ENCODE measurements around the gene MAP3K14. TPM values are rescaled to one million over a fixed set of nuclear protein-coding genes. Genes with fewer than 3 reads are reported as not detected.
"Not testable (repeated sequence)": the region's sequence is repeated elsewhere in the genome, so short reads cannot be mapped to it uniquely, and the experiment has no call there.

MAP3K14 gene
- total RNA-seq (2014; rRNA removed; shearing (Covaris generic)): 1.3 TPM in 2 replicates
- 5.0 and 6.8 TPM in 2 replicates for polyA plus RNA-seq (2015; cell fraction: cytosol; rRNA removed)
- polyA plus RNA-seq (2015; cell fraction: nucleus; rRNA removed): 10.1 and 12.8 TPM in 2 replicates

DNA sequence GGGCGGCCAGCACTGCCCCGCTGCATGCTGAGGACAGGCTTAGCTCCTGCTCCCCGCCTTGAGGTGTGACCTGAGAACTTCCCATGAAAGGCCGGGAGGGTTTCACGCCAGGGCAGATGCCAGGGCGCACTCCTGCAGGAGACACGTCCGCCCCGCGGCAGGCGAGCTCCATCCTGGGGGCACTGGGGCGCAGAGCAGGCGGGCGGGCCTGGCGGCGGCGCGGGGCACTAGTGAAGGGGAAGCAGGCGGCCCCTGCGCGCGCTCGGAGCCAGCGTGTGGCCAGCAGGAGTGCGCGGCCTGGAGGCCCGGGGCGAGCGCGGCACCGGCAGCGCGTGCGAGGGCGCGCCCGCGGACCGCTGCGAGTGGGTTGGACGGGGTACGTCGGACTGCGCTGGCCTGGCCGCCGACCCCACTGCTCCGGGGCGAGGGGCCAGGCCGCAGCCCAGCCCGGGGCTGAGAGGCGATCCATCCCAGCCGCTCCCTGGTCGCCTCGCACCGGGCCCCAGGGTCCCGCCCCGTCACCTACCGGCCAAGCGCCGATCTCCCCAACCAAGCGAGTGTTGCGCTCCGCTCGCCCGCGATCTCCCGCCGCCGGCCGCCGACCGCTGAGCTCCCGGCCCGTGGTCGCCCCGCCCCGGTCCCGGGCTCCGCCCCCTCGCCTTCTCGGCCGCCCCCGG is at the start of gene MAP3K14:
Gene MAP3K14 (minus strand): TSS at position 587 of the 677 bp plus-strand sequence. CDS start 26,275 bp downstream, outside the sequence.
- in situ Hi-C loops (cut with HindIII; ENCODE audit: low pct_unique_long_range_greater_than_20kb, low sequenced_read_pairs): no loop called here
- peak; percentile 64 for DNase-seq (ENCODE audit: low read depth, low spot score)

GRCh38 chr17:45366049-45366448 is 49.2 kb upstream of the MAP3K14 start:
- in situ Hi-C loops (cut with HindIII; ENCODE audit: low pct_unique_long_range_greater_than_20kb, low sequenced_read_pairs): no loop called here

DNA sequence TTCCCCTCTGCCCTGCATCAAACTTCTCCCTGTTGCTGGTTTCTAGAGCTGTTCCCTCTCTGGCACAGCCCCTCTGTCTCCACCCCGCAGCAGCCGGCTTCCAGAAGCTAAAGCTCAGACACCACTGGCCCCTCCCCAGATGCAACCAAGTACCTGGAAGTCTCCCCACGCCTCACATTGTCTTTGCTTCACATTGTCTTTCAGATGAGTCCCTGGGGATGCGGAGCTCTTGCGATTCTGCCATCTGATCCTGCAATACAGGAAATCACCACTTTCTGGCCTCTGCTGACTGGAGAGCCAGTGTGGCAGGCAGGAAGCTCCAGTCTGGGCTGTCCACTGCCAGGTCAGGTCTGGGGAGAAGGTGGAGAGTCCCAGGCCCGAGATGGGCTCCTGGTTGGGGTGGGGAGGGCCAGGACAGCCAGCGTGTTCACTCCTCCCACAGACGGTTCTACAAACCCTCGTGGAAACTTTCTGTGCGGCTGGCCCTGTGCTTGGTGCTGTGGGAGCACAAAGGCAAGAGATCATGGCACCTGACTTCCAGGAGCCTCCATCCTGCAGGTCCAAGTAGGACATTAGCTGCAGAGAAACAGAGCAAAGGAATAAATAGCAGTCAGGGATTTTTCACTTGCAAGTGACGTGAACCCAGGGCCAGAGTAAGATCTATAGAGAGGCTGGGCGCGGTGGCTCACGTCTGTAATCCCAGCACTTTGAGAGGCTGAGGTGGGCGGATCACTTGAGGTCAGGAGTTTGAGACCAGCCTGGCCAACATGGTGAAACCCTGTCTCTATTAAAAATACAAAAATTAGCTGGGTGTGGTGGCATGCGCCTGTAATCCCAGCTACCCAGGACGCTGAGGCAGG is 47.9 kb upstream of the MAP3K14 start:
- in situ Hi-C loops (cut with HindIII; ENCODE audit: low pct_unique_long_range_greater_than_20kb, low sequenced_read_pairs): no loop called here
- DNase-seq (ENCODE audit: low read depth, low spot score): peak; percentile 34

More at GRCh38 chr17:45366049-45366448, 49.2 kb upstream of the MAP3K14 start:
- no peak for DNase-seq (ENCODE audit: low read depth, low spot score)

DNA sequence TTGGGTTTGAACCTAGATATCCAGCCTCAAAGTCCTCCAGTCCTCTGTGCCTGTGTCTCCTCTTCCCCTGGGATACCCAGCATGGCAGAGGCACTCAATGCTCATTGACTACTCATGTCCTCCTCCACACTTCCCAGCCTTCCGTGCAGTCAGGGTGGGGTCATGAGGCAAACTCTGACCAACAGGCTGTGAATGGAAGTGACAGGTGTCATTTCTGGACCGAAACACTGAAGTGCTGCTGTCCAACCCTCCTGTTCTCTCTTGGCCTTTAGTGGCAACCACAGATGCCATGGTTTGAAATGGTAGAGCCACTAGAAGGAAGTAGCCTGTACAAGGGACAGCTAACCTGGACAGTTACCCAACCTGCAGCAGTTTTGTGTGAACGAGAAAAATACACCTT is 46.7 kb upstream of the MAP3K14 start:
- DNase-seq (ENCODE audit: low read depth, low spot score): no peak
- in situ Hi-C loops (cut with HindIII; ENCODE audit: low pct_unique_long_range_greater_than_20kb, low sequenced_read_pairs): no loop called here

DNA sequence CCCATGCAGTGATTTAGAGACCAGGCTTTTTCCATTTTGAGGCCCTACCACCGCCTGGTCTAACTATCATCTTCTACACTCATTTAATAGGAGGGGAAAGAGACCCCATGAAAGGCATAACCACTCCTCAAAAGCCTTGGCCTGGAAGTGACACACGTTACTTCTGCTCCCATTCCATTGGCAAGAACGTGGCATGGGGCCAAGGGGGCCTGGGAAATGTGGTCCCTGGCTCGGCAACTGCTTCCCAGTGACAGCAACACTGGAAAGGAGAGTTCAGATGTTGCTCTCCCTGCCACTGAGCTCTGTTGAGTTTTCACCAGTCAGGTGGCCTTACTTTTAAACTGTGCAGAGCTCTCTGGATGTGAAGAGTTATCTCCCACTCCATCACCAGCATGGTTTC is 45.2 kb upstream of the MAP3K14 start:
- no peak for DNase-seq (ENCODE audit: low read depth, low spot score)
- in situ Hi-C loops (cut with HindIII; ENCODE audit: low pct_unique_long_range_greater_than_20kb, low sequenced_read_pairs): no loop called here

DNA sequence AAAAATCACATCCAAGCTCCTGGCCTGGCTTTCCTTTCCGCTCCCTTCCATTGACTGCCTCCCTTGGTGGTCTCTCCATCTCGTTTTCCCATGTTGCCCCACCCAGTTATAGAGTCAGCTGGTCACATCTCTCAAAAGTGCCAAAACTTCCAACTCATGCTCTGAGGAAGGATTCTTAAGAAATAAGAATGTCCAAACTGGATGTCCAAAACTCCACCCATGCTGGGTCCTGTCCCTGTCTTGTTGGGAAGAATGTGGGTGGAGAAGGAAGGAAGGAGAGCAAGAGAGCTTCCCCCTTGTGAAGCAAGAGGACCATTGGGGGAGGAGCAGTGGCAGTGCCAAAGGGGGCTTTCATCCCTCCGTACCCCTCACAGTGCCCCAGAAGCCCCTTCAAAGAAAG is 44.6 kb upstream of the MAP3K14 start:
- no peak for DNase-seq (ENCODE audit: low read depth, low spot score)
- in situ Hi-C loops (cut with HindIII; ENCODE audit: low pct_unique_long_range_greater_than_20kb, low sequenced_read_pairs): no loop called here

DNA sequence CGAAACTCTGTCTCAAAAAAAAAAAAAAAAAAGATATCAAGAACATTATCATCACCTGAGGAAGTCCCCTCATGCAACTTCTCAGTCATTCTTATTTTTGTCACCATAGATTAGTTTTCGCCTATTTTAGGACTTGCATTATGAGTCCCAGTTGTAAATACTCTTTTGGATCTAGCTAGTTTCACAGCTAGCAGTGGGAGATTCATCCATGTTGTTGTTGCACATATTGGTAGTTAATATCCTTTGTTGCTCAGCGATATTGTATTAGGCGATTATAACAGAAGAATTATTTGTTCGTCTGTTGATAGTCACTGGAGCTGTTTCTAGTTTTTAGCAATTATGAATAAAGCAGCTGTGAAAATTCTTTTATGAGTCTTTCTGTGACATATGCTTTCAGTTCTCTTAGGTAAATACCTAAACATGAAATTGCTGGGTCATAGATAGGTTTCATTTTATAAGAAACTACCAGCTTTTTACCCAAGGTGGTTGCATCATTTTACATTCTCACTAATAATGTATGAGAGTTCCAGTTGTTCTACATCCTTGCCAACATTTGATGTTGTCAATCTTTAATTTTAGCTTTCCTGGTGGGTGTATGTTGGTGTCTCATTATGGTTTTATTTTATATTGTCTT is 40.7 kb upstream of the MAP3K14 start:
- in situ Hi-C loops (cut with HindIII; ENCODE audit: low pct_unique_long_range_greater_than_20kb, low sequenced_read_pairs): no loop called here
- DNase-seq (ENCODE audit: low read depth, low spot score): no peak

DNA sequence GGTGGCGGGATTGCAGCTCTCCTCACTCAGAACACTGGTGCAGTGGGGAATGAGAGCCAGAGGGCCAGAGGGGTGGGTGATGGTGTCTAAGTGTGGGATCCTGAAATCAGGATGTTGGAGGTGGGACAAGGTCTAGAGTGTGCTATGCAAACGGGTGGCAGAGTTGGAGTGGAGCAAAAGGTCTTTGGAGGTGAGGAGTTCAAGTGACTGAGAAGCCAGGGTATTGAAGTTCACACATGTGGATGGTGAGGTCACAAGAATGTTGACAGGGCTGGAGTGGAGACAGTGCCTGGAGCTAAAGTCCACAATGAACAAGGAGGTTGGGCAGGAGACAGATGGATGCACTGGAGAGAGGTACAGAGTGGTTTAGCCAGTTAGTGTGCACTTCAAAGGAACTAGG is 38.3 kb upstream of the MAP3K14 start:
- peak; percentile 44 for DNase-seq (ENCODE audit: low read depth, low spot score)
- in situ Hi-C loops (cut with HindIII; ENCODE audit: low pct_unique_long_range_greater_than_20kb, low sequenced_read_pairs): no loop called here

GRCh38 chr17:45353043-45353442 is 36.2 kb upstream of the MAP3K14 start:
- in situ Hi-C loops (cut with HindIII; ENCODE audit: low pct_unique_long_range_greater_than_20kb, low sequenced_read_pairs): no loop called here

GRCh38 chr17:45351831-45352230 is 35.0 kb upstream of the MAP3K14 start:
- in situ Hi-C loops (cut with HindIII; ENCODE audit: low pct_unique_long_range_greater_than_20kb, low sequenced_read_pairs): no loop called here
- no peak for DNase-seq (ENCODE audit: low read depth, low spot score)

More at GRCh38 chr17:45353043-45353442, 36.2 kb upstream of the MAP3K14 start:
- DNase-seq (ENCODE audit: low read depth, low spot score): no peak

- in situ Hi-C loops (cut with HindIII; ENCODE audit: low pct_unique_long_range_greater_than_20kb, low sequenced_read_pairs): no loop called here
- DNase-seq (ENCODE audit: low read depth, low spot score): no peak
Measured at GRCh38 chr17:45347444-45347843, 30.6 kb upstream of the MAP3K14 start.

DNA sequence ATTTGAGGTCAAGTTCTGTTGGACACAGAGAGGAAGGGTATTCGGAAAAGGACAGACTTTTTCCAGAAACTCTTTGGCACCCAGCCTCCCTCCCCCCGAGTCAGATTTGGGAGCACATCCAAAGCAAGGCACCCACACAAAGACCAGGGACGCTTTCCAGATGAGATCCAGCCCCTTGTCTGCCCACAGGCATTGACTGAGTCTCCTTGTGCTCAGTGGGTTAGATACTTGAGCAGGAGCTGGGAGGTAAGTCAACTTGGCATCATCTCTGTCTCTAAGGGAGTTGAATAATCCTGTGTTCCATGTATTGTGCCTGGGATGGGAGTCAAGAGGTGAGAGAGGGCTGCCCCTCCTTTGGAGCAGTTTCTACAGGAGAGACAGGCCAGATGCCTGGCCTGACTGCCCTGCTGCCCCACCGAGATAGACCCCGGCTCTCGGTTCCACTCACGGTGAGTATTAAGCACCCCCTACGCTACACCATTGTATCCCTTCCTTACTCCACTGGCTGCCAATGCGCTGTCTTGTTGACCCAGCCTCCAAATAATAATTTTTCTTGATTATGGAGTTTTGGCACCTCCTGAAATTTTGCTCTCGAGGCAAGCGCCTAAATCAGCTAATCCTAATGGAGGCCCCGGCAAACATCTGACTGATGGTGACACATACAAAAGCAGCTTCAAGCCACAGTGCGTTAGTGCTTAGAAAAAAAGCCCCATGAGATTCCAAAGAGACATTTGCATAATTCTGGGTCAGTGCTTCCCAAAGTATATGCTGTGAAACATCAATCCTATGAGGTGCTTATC is 29.6 kb upstream of the MAP3K14 start:
- in situ Hi-C loops (cut with HindIII; ENCODE audit: low pct_unique_long_range_greater_than_20kb, low sequenced_read_pairs): no loop called here
- no peak for DNase-seq (ENCODE audit: low read depth, low spot score)

GRCh38 chr17:45345554-45346215 is 28.9 kb upstream of the MAP3K14 start:
- DNase-seq (ENCODE audit: low read depth, low spot score): no peak
- in situ Hi-C loops (cut with HindIII; ENCODE audit: low pct_unique_long_range_greater_than_20kb, low sequenced_read_pairs): no loop called here

DNA sequence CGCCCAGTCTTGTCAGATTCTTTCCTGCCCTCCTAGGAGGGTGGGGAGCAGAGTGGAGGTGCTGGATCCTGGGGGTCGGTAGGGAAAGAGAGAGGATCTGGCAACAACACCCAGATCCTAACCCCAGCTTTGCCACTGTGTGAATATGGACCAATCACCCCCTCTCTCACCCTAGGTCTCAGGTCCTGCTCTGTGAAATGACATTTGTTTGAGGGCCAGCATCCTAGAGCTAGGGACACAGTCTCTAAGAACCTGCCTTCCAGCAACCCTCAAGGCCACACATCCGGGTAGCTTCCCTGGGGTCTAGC is 28.4 kb upstream of the MAP3K14 start:
- in situ Hi-C loops (cut with HindIII; ENCODE audit: low pct_unique_long_range_greater_than_20kb, low sequenced_read_pairs): no loop called here
- no peak for DNase-seq (ENCODE audit: low read depth, low spot score)

- in situ Hi-C loops (cut with HindIII; ENCODE audit: low pct_unique_long_range_greater_than_20kb, low sequenced_read_pairs); DNase-seq (ENCODE audit: low read depth, low spot score): not testable (repeated sequence)
Measured at GRCh38 chr17:45343967-45344664, 27.3 kb upstream of the MAP3K14 start.

DNA sequence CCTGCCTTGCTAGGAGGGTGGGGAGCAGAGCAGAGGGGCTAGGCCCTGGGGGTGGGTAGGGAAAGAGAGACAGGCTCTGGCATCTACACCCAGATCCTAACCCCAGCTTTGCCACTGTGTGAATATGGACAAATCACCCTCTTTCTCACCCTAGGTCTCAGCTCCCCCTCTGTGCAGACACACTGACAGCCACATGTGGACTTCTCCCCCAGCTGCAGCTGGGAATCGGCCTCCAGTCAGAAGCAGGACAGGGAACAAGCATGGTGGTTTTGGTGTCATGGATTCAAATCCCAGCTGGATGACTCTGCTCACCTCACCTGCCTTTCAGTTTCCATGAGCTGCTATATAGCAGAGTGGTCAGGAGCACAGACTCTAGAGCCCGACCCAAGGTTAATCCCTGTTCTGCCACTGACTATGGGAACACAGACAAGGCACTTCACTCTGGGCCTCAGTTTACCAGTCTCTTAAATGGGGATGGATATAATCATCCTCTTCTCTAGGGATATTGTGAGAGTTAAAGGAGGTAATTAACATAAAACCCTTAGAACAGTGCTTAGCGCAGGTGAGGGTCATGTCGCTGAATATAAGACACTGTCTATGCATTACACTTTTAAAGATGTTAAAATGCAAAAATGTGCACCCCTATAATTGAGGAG is 26.2 kb upstream of the MAP3K14 start:
- DNase-seq (ENCODE audit: low read depth, low spot score): no peak
- in situ Hi-C loops (cut with HindIII; ENCODE audit: low pct_unique_long_range_greater_than_20kb, low sequenced_read_pairs): no loop called here
